NCI-H187 treated with DMSO at 0.1 percent for 48 hours (cell line): ENCODE measurements around the gene TRIM52.

Experiments
- DNase-seq: peaks from one replicate; lab custom pipeline; 2025; lab: John Stamatoyannopoulos, UW

TRIM52 gene

DNA sequence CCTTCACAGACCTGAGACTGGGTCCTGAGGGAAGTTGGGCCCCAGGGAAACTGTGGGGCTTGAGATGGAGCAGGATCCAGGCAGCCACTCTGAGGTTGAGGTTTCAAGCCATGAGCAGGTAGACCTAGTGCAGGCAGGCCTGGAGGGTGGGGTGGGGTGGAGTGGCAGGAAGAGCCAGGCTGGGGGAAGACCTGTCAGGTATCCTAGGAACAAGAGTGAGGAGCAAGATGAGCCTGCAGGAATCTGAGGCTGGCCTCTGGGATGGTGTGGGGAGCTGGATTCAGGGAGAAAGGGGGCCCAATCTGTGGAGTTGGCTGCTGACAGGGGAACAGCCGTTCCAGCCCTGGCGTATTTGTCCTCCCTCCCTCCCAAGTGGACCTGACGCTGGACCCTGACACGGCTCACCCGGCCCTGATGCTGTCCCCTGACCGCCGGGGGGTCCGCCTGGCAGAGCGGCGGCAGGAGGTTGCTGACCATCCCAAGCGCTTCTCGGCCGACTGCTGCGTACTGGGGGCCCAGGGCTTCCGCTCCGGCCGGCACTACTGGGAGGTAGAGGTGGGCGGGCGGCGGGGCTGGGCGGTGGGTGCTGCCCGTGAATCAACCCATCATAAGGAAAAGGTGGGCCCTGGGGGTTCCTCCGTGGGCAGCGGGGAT, 27.0 kb downstream of the TRIM52 start:
- DNase-seq = no peak

DNA sequence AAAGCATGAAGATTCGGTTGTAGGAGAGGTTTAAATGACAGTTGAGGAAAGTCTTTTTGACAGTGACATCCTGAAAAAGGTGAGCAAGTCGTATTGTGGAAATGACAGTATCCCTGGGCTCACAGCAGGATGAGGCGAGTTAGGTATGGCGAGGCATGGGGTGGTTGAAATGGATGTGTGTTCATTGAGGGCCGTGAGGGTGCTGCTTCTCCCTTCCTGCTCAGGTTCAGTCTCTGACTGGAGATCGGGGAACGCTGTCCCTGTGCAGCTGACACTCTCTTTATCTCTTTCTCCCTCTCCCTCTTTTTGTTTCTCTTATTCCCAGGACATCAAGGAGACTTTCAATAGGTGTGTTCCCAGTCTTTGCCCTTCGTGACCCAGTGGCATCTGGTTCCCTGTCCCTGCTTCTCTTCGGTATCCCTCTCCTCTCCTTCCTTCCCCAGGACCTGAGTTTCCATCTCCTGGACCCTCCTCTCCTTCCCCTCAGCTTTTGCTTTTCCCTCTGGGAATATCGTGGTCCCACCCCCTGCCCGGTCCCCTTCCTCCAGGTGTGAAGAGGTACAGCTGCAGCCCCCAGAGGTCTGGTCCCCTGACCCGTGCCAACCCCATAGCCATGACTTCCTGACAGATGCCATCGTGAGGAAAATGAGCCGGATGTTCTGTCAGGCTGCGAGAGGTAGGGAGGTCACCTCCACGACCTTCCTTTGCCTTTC, 27.7 kb downstream of the TRIM52 start:
- DNase-seq = no peak

DNA sequence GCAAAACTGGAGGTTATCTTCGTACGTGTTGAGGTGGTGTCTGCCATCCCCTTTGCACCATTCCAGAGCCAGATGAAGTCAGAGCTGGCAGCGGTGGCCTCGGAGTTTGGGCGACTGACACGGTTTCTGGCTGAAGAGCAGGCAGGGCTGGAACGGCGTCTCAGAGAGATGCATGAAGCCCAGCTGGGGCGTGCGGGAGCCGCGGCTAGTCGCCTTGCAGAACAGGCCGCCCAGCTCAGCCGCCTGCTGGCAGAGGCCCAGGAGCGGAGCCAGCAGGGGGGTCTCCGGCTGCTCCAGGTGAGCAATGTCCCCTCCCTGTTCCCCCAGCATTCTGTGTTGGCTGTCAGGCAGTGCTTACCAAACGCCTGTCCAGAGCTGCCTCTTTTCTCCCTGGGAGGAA, 28.4 kb downstream of the TRIM52 start:
- DNase-seq = no peak

DNA sequence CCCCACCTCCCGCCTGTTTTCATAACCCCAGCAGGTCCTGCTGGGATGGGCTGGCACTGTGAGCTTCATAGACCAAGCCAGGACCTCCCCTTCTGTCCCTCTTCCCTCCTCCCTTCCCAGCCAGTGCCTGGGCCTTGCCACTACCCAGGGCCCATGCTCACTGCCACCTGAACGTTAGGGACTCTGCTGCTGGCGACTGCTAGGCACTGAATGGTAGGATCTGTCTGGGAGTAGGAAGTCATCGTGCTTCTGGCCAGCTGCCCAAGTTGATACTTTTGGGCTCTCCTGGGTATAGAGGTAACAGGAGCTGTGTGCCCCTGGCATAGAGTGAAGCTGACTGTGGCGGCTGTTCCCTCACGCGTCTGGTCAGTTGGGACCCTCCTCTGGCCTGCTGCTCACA, 29.5 kb downstream of the TRIM52 start:
- DNase-seq = no peak

DNA sequence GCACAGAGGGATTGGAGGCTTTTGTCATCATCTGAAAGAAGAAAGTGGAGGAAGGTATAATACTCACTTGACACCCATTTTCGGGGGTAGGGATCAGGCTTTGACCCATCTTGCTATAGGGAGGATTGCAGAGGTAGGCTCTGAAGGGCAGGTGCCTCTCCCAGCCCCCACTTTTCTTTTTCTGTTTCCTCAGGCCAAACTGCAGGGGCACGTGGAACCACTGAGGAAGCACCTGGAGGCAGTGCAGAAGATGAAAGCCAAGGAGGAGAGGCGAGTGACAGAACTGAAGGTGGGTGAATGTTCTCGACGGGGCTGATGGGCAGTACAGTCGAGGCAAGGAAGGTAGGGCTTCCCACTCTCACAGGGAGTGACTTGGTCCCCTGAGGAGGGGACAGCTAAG, 30.4 kb downstream of the TRIM52 start:
- DNase-seq = no peak

DNA sequence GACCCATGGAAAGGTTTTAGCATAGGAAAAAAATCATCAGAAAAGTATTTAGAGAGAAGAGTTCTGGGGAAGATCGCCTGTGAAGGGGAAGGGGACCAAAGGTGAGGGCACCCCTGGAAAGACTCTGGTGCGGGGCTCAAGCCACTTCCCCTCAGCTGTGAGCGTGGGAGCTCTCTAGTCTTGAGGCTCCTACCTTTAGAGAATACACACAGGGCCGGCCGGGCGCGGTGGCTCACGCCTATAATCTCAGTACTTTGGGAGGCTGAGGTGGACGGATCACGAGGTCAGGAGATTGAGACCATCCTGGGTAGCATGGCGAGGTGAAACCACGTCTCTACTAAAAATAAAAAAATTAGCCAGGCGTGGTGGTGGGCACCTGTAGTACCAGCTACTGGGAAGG, 30.9 kb downstream of the TRIM52 start:
- no peak for DNase-seq

DNA sequence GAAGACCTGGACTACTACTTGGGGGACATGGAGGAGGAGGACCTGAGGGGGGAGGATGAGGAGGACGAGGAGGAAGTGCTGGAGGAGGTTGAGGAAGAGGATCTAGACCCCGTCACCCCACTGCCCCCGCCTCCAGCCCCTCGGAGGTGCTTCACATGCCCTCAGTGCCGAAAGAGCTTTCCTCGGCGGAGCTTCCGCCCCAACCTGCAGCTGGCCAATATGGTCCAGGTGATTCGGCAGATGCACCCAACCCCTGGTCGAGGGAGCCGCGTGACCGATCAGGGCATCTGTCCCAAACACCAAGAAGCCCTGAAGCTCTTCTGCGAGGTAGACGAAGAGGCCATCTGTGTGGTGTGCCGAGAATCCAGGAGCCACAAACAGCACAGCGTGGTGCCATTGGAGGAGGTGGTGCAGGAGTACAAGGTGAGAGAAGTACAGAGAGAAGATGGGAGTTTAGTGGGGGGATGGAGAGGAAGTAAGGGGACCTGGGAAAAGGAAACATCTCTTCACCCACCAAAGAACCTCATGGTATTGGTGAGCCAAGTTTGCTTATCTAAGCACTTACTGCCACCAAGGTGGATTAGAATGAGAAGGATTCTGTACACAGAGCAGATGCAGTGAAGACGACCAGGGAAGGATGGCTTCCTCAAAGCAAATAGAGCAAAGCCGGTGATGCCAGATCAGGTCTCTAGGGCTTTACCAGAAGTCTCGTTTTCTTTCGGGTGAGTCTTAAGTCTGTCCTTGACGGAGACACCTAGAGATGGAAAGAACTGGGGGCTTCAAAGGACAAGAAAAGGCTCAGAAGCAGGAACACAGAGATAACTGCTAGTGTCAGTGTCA, 36.3 kb downstream of the TRIM52 start:
- no peak for DNase-seq

DNA sequence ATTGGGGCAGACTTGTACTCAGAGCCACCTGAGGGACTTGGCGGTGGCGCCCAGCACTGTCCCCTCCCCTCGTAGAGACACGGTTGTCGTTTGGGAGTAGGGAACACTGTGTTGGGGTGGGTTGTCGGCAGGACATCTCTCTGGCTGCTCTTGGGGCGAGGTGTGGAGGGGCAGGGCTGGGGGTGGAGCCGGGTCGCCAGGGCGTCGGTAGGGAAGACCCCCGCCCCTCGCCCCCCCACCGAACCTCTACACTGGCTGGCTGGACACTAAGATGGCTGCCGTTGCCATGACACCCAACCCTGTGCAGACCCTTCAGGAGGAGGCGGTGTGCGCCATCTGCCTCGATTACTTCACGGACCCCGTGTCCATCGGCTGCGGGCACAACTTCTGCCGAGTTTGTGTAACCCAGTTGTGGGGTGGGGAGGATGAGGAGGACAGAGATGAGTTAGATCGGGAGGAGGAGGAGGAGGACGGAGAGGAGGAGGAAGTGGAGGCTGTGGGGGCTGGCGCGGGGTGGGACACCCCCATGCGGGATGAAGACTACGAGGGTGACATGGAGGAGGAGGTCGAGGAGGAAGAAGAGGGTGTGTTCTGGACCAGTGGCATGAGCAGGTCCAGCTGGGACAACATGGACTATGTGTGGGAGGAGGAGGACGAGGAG, 37.1 kb downstream of the TRIM52 start:
- DNase-seq = no peak

DNA sequence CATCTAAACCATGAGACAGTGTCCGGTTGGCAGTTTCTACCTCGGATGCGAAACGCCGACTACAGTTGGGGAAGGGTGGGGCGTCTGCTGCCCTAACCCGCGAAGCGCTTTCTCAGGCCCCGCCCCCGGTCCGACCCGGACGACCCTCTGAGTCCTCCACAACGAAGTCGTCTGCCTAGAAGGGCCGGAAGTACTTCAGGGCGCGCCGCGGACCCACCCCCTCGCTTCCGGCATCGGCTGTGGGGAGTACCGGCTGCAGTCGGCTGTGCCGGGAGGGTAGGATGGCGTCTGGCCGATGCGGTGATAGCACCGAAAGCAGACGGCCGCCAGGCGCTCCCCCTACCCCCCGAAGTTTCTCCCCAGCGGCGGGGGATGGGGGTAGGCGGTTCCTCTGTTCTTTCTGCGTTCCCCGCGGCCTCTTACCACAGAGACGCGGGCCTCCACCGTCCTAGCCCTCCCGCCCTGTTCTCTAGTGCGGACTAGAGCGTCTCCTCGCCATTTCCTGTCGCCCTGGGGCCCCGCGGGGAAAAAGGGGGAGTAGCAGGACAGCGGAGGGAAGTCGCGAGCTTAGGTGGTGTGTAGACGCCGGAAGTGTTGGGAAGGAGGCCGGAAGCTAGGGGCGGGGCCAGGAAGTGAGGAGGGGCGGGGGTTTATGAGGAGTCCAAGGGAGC, 37.8 kb downstream of the TRIM52 start, which contains the start of gene TRIM41:
TSS of gene TRIM41 (plus strand) at position 224 of the 671 bp plus-strand sequence. CDS start 719 bp downstream, outside the sequence.
- no peak for DNase-seq

DNA sequence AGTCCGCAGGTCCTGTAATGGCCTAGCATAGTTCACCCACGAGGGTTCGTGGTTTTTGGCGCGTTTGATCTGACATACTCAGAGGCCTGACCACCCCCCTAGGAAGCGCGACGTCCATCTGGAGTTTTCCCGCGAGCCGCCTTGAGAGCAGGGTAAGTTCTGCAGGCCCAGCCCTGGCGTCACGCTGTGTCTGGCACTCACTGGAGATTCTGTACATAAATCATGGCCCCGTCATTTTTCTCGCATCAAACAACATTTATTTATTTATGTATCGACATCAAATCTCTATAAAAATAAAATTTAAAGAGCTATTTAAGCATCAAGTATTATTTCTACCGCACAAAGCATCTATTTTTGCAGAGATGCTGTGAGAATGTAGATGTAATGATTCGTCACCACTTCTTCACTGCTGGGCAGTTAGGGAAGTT, 38.3 kb downstream of the TRIM52 start:
- no peak for DNase-seq

DNA sequence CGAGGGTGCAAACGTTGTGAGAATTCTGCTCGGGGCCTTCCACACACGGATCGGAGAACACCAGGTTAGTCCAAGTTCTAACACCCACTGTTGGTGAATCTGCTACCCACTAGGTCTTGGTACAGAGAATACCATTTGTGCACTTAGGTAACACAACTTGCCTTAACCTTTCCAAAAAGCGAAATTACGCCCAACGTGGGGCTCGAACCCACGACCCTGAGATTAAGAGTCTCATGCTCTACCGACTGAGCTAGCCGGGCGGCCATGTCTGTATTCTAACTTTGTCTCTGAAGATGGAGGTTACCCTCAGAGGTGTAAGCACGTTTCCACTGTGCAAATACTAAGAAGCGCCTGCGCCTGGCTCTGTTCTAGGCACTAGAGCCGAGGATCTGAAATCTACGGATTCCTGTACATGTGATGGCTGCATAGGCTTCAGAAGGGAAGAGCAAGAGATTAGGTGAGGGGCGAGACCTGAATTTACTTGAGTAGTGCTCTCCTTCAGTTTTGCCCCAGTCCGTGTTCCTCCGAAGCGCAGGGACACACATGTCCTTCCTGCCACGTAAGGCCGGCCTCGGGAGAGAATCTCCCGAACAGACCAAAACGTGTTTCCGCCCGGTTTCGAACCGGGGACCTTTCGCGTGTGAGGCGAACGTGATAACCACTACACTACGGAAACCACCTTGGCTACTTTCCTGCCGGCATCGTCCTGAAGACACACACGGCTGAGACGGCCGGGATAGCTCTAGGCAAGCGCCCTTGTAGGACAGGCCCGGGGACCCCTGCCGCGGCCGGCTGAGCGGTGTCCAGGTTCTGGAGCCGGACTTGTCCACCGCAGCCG, 38.9 kb downstream of the TRIM52 start:
- DNase-seq = no peak

DNA sequence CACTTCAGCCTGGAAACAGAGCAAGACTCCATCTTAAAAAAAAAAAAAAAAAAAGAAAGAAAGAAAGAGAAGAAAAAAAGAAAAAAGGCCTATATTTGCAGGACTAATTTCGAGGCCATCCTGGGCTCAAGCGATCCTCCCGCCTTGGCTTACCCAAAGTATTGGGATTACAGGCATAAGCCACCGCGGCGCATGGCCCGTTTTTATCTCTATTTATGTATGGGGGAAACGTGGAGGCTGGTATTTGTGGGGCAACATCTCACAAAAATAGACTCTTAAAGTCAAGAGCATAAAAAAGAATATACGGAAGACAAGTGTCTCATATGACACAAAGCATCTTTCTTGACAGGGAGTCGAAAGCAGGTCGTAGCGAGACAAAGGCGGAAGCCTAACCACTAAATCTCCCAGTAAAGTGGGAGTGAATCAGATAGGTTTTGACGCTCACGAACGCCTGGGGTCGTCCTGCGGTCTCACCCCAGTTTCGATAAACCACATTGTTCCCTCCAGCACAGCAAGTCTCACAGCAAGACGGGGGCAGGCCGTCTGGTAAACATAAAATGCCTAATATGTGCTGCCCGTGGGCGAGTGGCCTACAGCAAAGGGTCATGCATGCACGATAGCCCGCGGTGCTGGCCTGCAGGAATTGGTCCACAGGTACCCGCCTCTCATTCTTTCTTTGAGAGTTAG, 39.7 kb downstream of the TRIM52 start:
- no peak for DNase-seq

DNA sequence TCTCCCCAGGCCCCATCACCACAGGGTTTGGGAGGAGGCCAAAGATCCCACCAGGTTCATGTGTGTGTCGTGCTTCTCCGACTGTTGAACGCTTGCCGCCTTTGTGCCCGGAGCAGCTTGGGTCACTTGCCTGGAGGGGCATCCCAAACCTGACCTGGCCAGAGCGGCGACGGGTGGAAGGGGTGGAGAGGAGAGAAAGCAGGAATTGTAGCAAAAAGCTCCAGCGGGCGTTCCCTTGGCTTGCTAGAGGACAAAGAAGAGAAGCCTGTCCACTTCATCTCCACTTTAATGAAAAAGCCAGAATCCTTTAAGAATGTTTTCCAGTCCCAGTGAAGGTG, 40.8 kb downstream of the TRIM52 start:
- no peak for DNase-seq

DNA sequence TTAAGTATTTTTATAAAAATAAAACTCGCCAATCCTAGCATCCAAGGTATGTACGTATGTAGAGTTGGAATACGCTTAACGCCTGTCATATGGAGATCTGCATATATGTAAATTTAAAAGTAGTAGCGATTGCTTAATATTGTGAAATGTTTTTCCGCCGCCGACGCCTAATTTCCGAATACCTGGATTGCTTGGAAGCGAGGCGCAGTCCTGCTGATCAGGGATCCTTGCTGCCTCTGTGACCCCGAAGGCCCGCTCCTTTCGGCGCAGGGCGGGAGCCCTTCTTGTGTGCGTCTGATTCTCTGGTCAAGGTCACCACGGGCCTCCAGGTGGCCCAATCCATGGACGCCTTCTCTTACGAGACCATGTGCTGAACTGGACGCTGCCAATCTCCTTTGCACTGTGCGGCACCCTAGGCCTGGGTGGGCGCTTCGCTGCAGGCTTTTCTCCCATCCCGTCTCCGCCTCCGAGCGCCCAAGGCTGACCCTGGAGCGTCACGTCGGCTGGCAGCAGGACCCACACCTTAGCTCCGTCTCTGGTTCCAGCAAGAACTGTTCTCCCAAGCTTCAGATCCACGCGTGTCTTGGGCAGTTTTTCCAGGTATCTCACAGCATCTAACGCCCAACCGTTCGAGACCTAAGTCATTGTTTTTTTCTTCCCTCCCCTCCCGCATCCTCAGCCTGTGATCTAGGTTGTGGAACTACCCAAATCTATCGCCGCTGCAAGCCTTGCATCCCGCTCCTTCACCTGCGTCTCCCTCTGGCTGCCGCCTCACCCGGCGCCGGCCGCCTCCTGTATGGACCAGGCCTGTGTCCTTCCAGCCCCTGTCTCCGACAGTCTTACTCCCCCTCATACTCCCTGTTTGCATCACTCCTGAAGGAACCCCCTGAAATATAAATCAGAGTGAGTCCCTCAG, 41.4 kb downstream of the TRIM52 start:
- no peak for DNase-seq

DNA sequence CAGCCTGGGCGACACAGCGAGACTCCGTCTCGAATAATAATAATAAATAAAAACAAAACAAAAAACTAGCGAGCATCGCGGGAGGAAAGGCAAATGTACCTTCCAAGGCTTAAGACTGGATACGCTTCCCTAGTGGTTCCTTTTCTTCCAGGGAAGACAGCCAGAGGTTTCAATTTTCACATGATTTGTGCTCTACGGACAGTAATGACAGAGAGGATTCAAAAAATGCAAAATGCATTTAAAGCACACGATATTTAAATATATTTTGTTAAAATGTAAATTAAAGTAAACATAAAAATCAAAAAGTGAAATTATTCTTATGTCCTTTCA, 42.2 kb downstream of the TRIM52 start:
- no peak for DNase-seq

DNA sequence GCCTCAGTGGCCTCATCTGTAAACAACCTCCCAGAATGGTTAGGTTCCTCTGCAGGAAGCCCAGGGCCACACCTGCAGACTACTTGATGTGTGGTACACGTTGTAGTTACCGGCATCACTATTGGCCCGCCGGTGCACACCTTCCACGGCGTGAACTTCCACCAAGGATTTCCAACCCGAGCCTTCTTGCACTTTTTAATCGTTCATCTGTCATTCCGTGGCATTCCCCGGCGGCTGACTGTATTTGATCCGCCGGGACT, 43.2 kb downstream of the TRIM52 start:
- DNase-seq = no peak

DNA sequence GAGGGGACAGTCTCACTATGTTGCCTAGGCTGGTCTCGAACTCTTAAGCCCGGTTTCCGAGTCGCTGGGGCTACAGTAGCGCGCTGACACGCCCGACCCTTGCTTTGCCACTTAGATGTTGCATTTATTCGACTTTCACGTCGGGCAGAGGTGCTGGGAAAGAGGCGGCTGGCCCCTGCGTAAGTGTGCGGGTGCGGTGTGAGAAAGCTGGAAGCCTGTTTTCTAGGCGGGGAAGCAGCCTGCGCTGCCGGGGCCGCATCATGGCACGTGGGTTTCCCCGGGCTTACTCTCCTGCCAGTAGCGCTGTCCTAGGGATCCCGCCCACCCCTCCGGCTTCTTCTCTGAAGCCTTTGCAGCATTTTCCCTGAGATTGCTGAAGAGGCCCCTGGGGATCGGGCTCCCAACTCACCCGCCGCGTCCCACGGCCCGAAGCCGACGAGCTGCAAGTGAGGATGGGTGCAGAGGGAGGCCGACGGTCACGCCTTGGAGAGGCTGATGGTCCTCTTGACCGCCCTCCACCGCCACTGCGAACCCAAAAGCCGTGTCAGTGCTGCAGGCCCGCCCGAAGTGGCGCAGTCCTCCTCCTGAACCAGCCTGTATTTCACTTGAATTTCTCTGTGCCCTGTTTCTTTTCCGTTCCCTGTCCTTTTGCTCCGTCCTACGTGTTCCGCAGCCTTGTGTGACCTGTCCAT, 43.7 kb downstream of the TRIM52 start:
- no peak for DNase-seq

DNA sequence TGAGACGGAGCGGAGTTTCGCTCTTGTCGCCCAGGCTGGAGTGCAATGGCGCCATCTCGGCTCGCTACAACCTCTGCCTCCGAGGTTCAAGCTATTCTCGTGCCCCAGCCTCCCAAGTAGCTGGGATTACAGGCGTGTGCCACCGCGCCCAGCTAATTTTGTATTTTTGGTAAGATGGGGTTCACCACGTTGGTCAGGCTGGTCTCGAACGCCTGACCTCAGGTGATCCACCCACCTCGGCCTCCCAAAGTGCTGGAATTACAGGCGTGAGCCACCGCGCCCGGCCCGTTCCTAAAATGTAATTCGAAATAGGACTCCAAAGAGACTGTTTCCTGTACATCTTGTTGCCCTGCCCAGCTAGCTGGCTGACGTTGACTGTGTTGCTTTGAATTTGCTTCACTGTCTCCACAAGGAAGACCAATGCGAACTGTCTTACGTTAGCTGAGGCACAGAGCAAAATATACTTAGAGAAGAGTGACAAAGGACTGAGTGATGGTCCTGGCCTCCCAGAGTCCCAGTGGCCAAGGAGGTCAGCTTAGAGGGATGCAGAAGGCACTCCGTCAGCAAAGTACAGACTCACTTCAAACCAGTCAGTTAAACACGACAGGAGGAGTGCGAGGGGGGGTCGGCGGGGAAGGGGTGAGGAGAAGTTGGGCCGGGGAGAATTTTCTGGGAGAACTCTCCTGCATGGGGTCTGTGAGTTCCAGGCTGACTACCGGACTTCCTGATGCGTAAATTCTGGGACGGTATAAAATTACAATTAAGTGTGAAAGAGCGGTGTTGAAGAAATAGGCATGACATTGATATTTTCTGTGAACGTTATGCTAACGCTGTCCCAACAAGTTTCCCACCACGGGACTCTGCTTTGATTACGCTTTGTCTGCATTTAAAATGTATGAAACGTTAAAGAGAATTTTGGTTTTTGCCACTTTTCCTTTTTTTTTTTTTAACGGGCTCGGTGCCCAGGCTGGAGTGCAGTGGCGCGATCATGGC, 44.6 kb downstream of the TRIM52 start:
- no peak for DNase-seq
